Measurements from ENCODE around the gene FAM222B. TPM values are rescaled to one million over a fixed set of nuclear protein-coding genes. Genes with fewer than 3 reads are reported as not detected.
A peak's percentile ranks its signal among the peaks of the same experiment; 100 is the strongest.

FAM222B gene
- total RNA-seq, 1 donor = 6.9 TPM

- TF ChIP-seq CTCF (IDR thresholded peaks at IDR 0.05; ENCODE audit: insufficient read depth, low read depth, low read length) = no peak
- H3K4me3 ChIP-seq (ENCODE audit: low read depth, low read length) = no peak overlapping the region
- peak; percentile 58 for DNase-seq (ENCODE audit: low read depth)
These were observed 81.7 kb downstream of the FAM222B start for GRCh38 chr17:28760601-28761562.

- no peak for DNase-seq (ENCODE audit: low read depth)
- no peak for TF ChIP-seq CTCF (IDR thresholded peaks at IDR 0.05; ENCODE audit: insufficient read depth, low read depth, low read length)
- H3K4me3 ChIP-seq (ENCODE audit: low read depth, low read length) = no peak overlapping the region
These were observed 83.2 kb downstream of the FAM222B start for GRCh38 chr17:28759256-28759865.

- TF ChIP-seq CTCF (IDR thresholded peaks at IDR 0.05; ENCODE audit: insufficient read depth, low read depth, low read length) = no peak
- no peak overlapping the region for H3K4me3 ChIP-seq (ENCODE audit: low read depth, low read length)
- DNase-seq (ENCODE audit: low read depth) = no peak
These were observed 84.0 kb downstream of the FAM222B start for GRCh38 chr17:28758411-28759121.

- no peak overlapping the region for H3K4me3 ChIP-seq (ENCODE audit: low read depth, low read length)
- TF ChIP-seq CTCF (IDR thresholded peaks at IDR 0.05; ENCODE audit: insufficient read depth, low read depth, low read length) = no peak
- no peak for DNase-seq (ENCODE audit: low read depth)
These were observed 86.4 kb downstream of the FAM222B start for GRCh38 chr17:28756049-28756804.

GRCh38 chr17:28755486-28755885 is 87.1 kb downstream of the FAM222B start:
- TF ChIP-seq CTCF (IDR thresholded peaks at IDR 0.05; ENCODE audit: insufficient read depth, low read depth, low read length) = no peak
- no peak overlapping the region for H3K4me3 ChIP-seq (ENCODE audit: low read depth, low read length)
- peak; percentile 40 for DNase-seq (ENCODE audit: low read depth)

Measured in fibroblast of villous mesenchyme (primary cell).